ENCODE data around the gene HLF. TPM values are rescaled to one million over a fixed set of nuclear protein-coding genes. Genes with fewer than 3 reads are reported as not detected.

HLF gene
- total RNA-seq, 1 experiment from 2014 or later: 3.2 TPM

DNA sequence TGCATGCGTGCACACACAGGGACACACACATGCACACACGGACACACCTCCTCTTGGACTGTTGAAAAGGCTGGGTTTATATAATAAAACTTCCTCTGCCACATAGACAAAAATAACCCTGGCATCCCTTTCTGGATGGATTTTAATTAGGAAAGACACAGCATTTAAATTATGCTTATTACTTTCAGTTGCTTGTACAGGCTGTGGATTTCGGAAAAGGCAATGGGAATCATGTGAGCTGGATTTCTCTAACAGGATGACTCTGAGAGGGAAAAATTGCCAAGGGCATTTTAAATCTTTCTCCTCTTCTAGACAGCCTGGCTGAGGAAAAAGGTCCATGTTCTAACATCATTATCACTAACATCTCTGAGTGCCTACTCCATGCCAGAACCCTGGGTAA lies 75.9 kb downstream of the HLF start:
- no peak overlapping the region for H3K4me3 ChIP-seq (ENCODE audit: low read depth, low read length, poor library complexity, severe bottlenecking)
- ChIA-PET CTCF (no interaction called here), POLR2A (ENCODE audit: low non-redundant PET) (no interaction called here)
- no TSS peak for BruUV-seq (replicated peaks)
- TF ChIP-seq, protein P1, sequence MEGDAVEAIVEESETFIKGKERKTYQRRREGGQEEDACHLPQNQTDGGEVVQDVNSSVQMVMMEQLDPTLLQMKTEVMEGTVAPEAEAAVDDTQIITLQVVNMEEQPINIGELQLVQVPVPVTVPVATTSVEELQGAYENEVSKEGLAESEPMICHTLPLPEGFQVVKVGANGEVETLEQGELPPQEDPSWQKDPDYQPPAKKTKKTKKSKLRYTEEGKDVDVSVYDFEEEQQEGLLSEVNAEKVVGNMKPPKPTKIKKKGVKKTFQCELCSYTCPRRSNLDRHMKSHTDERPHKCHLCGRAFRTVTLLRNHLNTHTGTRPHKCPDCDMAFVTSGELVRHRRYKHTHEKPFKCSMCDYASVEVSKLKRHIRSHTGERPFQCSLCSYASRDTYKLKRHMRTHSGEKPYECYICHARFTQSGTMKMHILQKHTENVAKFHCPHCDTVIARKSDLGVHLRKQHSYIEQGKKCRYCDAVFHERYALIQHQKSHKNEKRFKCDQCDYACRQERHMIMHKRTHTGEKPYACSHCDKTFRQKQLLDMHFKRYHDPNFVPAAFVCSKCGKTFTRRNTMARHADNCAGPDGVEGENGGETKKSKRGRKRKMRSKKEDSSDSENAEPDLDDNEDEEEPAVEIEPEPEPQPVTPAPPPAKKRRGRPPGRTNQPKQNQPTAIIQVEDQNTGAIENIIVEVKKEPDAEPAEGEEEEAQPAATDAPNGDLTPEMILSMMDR (conservative IDR thresholded peaks at IDR 0.05; ENCODE audit: low read depth, low read length): no peak
- no peak for TF ChIP-seq EZH2 (IDR thresholded peaks at IDR 0.05; ENCODE audit: borderline replicate concordance, low read depth, low read length, poor library complexity, severe bottlenecking)
- no peak overlapping the region for H3K27ac ChIP-seq (ENCODE audit: low read depth, low read length, poor library complexity, severe bottlenecking)
- H3K27me3 ChIP-seq (replicated peaks; ENCODE audit: insufficient read depth, low read depth, low read length, poor library complexity): no peaks in the 10 kb centered on the region
- no peak for DNase-seq (ENCODE audit: low spot score)
- intact Hi-C loops (cut with micrococcal nuclease; ENCODE audit: unreplicated experiment): no loop called here
- no peaks in the 10 kb centered on the region for H3K36me3 ChIP-seq (ENCODE audit: insufficient read depth, low read length, poor library complexity, severe bottlenecking)
- H3K9me3 ChIP-seq (ENCODE audit: low read depth, low read length, poor library complexity, severe bottlenecking): no peaks in the 10 kb centered on the region
- no peaks in the 10 kb centered on the region for H3K4me1 ChIP-seq (ENCODE audit: insufficient read depth, low read length, poor library complexity, severe bottlenecking)

DNA sequence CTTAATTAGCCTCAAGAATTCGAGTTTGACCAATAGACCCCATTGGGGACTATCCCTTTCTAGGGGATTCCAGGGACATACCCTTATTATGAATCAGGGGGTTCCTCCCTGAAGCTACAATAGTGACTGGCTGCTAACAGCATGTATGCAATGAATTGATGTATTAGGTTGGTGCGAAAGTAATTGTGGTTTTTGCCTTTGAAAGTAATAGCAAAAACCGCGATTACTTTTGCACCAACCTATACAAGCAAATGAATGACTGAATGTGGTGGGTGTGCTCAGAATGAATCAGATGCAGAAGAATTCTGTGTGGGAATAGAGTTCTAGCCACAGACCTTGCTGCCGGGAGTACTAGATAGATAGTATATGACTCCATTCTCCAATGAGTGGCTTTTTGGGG lies 76.7 kb downstream of the HLF start:
- no peak for TF ChIP-seq EZH2 (IDR thresholded peaks at IDR 0.05; ENCODE audit: borderline replicate concordance, low read depth, low read length, poor library complexity, severe bottlenecking)
- TF ChIP-seq, protein P1 (conservative IDR thresholded peaks at IDR 0.05; ENCODE audit: low read depth, low read length): no peak
- BruUV-seq (replicated peaks): no TSS peak
- no peak for DNase-seq (ENCODE audit: low spot score)
- no peak overlapping the region for H3K27ac ChIP-seq (ENCODE audit: low read depth, low read length, poor library complexity, severe bottlenecking)
- no peaks in the 10 kb centered on the region for H3K4me1 ChIP-seq (ENCODE audit: insufficient read depth, low read length, poor library complexity, severe bottlenecking)
- no peaks in the 10 kb centered on the region for H3K36me3 ChIP-seq (ENCODE audit: insufficient read depth, low read length, poor library complexity, severe bottlenecking)
- no peaks in the 10 kb centered on the region for H3K9me3 ChIP-seq (ENCODE audit: low read depth, low read length, poor library complexity, severe bottlenecking)
- no peaks in the 10 kb centered on the region for H3K27me3 ChIP-seq (replicated peaks; ENCODE audit: insufficient read depth, low read depth, low read length, poor library complexity)
- no peak overlapping the region for H3K4me3 ChIP-seq (ENCODE audit: low read depth, low read length, poor library complexity, severe bottlenecking)
- intact Hi-C loops (cut with micrococcal nuclease; ENCODE audit: unreplicated experiment): no loop called here
- ChIA-PET POLR2A (ENCODE audit: low non-redundant PET) (no interaction called here), CTCF (no interaction called here)

DNA sequence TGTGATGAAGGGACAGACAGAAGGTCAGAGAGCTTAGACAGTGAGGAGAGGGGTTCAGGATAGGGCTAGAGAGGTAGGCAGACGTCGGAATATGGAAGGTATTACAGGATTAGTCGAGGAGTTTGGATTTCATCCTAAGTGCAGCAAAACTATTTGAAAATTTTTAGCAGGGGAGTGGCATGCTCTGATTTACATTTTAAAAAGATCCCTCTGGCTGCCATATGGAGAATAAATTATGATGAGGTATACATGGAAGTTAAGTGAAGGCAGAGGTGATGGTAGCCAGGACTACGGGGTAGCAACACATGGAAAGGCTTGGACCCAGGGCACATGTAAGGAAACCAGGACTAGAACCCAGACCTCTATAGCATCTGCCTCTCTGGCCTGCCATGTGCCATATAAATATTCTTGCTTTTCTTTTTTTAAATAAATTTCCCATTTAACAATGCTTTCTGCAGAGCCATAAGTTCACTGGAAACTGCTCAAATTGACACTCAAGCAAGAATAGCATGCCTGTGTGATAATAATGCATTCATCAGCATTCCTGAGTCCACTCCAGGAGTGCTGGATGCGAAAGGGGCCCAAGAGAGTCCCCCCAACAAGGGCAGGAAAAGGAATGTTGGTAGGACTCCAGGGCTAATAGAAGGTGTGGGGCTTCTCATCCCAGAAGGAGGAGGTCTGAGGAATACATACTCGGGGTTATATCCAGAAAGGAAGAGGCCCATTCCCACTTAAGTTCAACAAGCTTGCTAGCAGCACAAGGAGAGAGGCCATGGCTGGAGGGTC lies 78.2 kb downstream of the HLF start:
- no TSS peak for BruUV-seq (replicated peaks)
- CTCF ChIA-PET: no interaction called here
- Histone ChIP-seq H3K27me3 (replicated peaks; ENCODE audit: insufficient read depth, low read depth, low read length, poor library complexity) (no peaks in the 10 kb centered on the region), H3K9me3 (ENCODE audit: low read depth, low read length, poor library complexity, severe bottlenecking) (no peaks in the 10 kb centered on the region), H3K4me3 (ENCODE audit: low read depth, low read length, poor library complexity, severe bottlenecking) (no peak overlapping the region), H3K36me3 (ENCODE audit: insufficient read depth, low read length, poor library complexity, severe bottlenecking) (no peaks in the 10 kb centered on the region), H3K27ac (ENCODE audit: low read depth, low read length, poor library complexity, severe bottlenecking) (no peak overlapping the region), H3K4me1 (ENCODE audit: insufficient read depth, low read length, poor library complexity, severe bottlenecking) (peaks cover 7% of the 10 kb centered on the region)
- POLR2A ChIA-PET (ENCODE audit: low non-redundant PET): no interaction called here
- intact Hi-C loops (cut with micrococcal nuclease; ENCODE audit: unreplicated experiment): no loop called here
- DNase-seq (ENCODE audit: low spot score): no peak
- TF ChIP-seq EZH2 (IDR thresholded peaks at IDR 0.05; ENCODE audit: borderline replicate concordance, low read depth, low read length, poor library complexity, severe bottlenecking): no peak
- TF ChIP-seq, protein P1 (conservative IDR thresholded peaks at IDR 0.05; ENCODE audit: low read depth, low read length): no peak

All from A673 (cell line).